HEK293 (cell line): Measurements from ENCODE around the gene SULF2.

ENCODE experiments used
- CTCF ChIA-PET: fragments of 350-600 bp; formaldehyde crosslinking; extraction: SDS; loops from one replicate; lab custom pipeline; 2021; ENCODE audit warnings: antibody characterized with exemption; lab: Yijun Ruan, JAX
- POLR2A ChIA-PET: fragments of 300-600 bp; formaldehyde crosslinking; extraction: SDS; loops from one replicate; lab custom pipeline; 2020; ENCODE audit warnings: antibody characterized with exemption, inconsistent platforms; lab: Yijun Ruan, JAX
- H3K27ac ChIP-seq: fragments of 200-500 bp; sonication (Bioruptor generic); 2 replicates; pipeline ENCODE4 v1.5.1; 2014; ENCODE audit warnings: low read depth, low read length, control low read depth, inconsistent platforms; ENCODE audit errors: extremely low read depth
- H3K36me3 ChIP-seq, 2 experiments: fragments of 200-500 bp in 1 of 2; sonication (Bioruptor generic) in 1 of 2; 1 replicate in 1 of 2; 2 replicates in 1 of 2; pipeline ENCODE4 v1.5.1; 2014 to 2017; ENCODE audit warnings: inconsistent platforms in 2 of 2, low read length in 2 of 2; ENCODE audit not compliant: control insufficient read depth in 2 of 2, insufficient read depth in 1 of 2
- H3K4me1 ChIP-seq: fragments of 200-500 bp; sonication (Bioruptor generic); 2 replicates; pipeline ENCODE4 v1.5.1; 2014; ENCODE audit warnings: mild to moderate bottlenecking, low read length, inconsistent platforms; ENCODE audit not compliant: control insufficient read depth, insufficient read depth
- H3K4me3 ChIP-seq: 2 replicates; pipeline ENCODE4 v1.5.1; 2011; ENCODE audit warnings: low read depth, mild to moderate bottlenecking, control low read depth, low read length, moderate library complexity
- H3K9me3 ChIP-seq: fragments of 200-500 bp; sonication (Bioruptor generic); 2 replicates; pipeline ENCODE4 v1.5.1; 2014; ENCODE audit warnings: low read depth, low read length, inconsistent platforms; ENCODE audit not compliant: control insufficient read depth, insufficient read depth
- KLF1 ChIP-seq: fragments of 450-650 bp; formaldehyde crosslinking; IDR thresholded peaks from 2 replicates; pipeline ENCODE4 v1.5.1; 2016; ENCODE audit warnings: missing biosample characterization, missing genetic modification characterization
- KLF16 ChIP-seq: fragments of 450-650 bp; formaldehyde crosslinking; IDR thresholded peaks from 2 replicates; pipeline ENCODE4 v1.5.1; 2017; ENCODE audit warnings: missing biosample characterization, missing genetic modification characterization
- KLF7 ChIP-seq: fragments of 450-650 bp; formaldehyde crosslinking; IDR thresholded peaks from 2 replicates; pipeline ENCODE4 v1.5.1; 2016; ENCODE audit warnings: missing biosample characterization, missing genetic modification characterization, borderline replicate concordance
- OVOL3 ChIP-seq: fragments of 450-650 bp; formaldehyde crosslinking; IDR thresholded peaks from 2 replicates; pipeline ENCODE4 v1.5.1; 2016; ENCODE audit warnings: missing biosample characterization, missing genetic modification characterization
- PRDM6 ChIP-seq: fragments of 450-650 bp; formaldehyde crosslinking; IDR thresholded peaks from 2 replicates; pipeline ENCODE4 v1.5.1; 2017; ENCODE audit warnings: missing biosample characterization, missing genetic modification characterization
- ZNF184 ChIP-seq: fragments of 450-650 bp; IDR thresholded peaks from 2 replicates; pipeline ENCODE4 v1.5.1; 2018; ENCODE audit warnings: missing biosample characterization, mild to moderate bottlenecking, missing genetic modification characterization
- ZNF23 ChIP-seq: fragments of 450-650 bp; formaldehyde crosslinking; IDR thresholded peaks from 2 replicates; pipeline ENCODE4 v1.5.1; 2016; ENCODE audit warnings: missing biosample characterization, missing genetic modification characterization, borderline replicate concordance
- ZNF280D ChIP-seq: fragments of 450-650 bp; formaldehyde crosslinking; IDR thresholded peaks from 2 replicates; pipeline ENCODE4 v1.5.1; 2016; ENCODE audit warnings: missing biosample characterization, missing genetic modification characterization
- ZNF366 ChIP-seq: fragments of 450-650 bp; formaldehyde crosslinking; conservative IDR thresholded peaks from 2 replicates; pipeline ENCODE4 v1.5.1; 2016; ENCODE audit warnings: missing biosample characterization, missing genetic modification characterization
- ZNF624 ChIP-seq: fragments of 450-650 bp; formaldehyde crosslinking; IDR thresholded peaks from 2 replicates; pipeline ENCODE4 v1.5.1; 2017; ENCODE audit warnings: missing biosample characterization, missing genetic modification characterization
- ZNF670 ChIP-seq: fragments of 450-650 bp; formaldehyde crosslinking; IDR thresholded peaks from 2 replicates; pipeline ENCODE4 v1.5.1; 2016; ENCODE audit warnings: missing biosample characterization, missing genetic modification characterization, low read depth
- ZNF747 ChIP-seq: fragments of 450-650 bp; formaldehyde crosslinking; IDR thresholded peaks from 2 replicates; pipeline ENCODE4 v1.5.1; 2016; ENCODE audit warnings: missing biosample characterization, missing genetic modification characterization
- ZNF768 ChIP-seq: fragments of 450-650 bp; formaldehyde crosslinking; IDR thresholded peaks from 2 replicates; pipeline ENCODE4 v1.5.1; 2018; ENCODE audit warnings: missing biosample characterization, mild to moderate bottlenecking, missing genetic modification characterization
- ZNF791 ChIP-seq: fragments of 450-650 bp; formaldehyde crosslinking; IDR thresholded peaks from 2 replicates; pipeline ENCODE4 v1.5.1; 2016; ENCODE audit warnings: missing biosample characterization, missing genetic modification characterization
- ZSCAN16 ChIP-seq: fragments of 450-650 bp; formaldehyde crosslinking; IDR thresholded peaks from 2 replicates; pipeline ENCODE4 v1.5.1; 2016; ENCODE audit warnings: missing biosample characterization, missing genetic modification characterization
- ZSCAN5A ChIP-seq: fragments of 450-650 bp; formaldehyde crosslinking; IDR thresholded peaks from 2 replicates; pipeline ENCODE4 v1.5.1; 2016; ENCODE audit warnings: missing biosample characterization, missing genetic modification characterization
- TF ChIP-seq, protein P1 (sequence below): fragments of 450-650 bp; formaldehyde crosslinking; IDR thresholded peaks from 2 replicates; pipeline ENCODE4 v1.5.1; 2016; ENCODE audit warnings: missing biosample characterization, missing genetic modification characterization
- TF ChIP-seq, protein P2 (sequence below): fragments of 450-650 bp; IDR thresholded peaks from 2 replicates; pipeline ENCODE4 v1.5.1; 2018; ENCODE audit warnings: missing biosample characterization, mild to moderate bottlenecking, missing genetic modification characterization
- TF ChIP-seq, protein P3 (sequence below): fragments of 450-650 bp; formaldehyde crosslinking; IDR thresholded peaks from 2 replicates; pipeline ENCODE4 v1.5.1; 2016; ENCODE audit warnings: missing biosample characterization, missing genetic modification characterization, low read depth
- TF ChIP-seq, protein P4 (sequence below): fragments of 450-650 bp; formaldehyde crosslinking; IDR thresholded peaks from 2 replicates; pipeline ENCODE4 v1.5.1; 2016; ENCODE audit warnings: missing biosample characterization, missing genetic modification characterization

Gene SULF2

DNA sequence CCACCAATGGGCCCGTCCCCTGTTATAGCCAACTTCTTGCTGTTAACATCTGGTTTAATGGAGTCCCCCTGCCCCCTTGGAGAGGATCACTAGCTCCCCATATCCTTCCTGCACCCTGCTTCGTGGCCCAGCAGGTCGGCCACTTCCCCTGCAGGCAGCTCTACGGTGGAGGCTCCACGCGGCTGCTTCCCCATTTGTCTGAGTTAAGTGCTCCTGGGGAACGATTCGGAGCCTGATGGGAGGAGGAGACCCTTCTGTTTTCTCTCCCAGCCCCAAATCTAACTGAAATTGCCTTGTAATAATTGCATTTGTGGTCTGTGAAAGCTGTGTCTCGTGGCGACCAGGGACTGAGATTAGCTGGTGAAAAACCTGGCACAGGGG is 74.6 kb downstream of the SULF2 start:
- no peak overlapping the region for H3K27ac ChIP-seq
- POLR2A ChIA-PET: no interaction called here
- TF ChIP-seq KLF16 (tag by site-specific recombination): no peak
- TF ChIP-seq, protein P1, sequence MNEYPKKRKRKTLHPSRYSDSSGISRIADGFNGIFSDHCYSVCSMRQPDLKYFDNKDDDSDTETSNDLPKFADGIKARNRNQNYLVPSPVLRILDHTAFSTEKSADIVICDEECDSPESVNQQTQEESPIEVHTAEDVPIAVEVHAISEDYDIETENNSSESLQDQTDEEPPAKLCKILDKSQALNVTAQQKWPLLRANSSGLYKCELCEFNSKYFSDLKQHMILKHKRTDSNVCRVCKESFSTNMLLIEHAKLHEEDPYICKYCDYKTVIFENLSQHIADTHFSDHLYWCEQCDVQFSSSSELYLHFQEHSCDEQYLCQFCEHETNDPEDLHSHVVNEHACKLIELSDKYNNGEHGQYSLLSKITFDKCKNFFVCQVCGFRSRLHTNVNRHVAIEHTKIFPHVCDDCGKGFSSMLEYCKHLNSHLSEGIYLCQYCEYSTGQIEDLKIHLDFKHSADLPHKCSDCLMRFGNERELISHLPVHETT (tag by site-specific recombination): no peak
- TF ChIP-seq ZNF23 (tag by site-specific recombination): no peak
- no peak for TF ChIP-seq ZNF768
- TF ChIP-seq, protein P2, sequence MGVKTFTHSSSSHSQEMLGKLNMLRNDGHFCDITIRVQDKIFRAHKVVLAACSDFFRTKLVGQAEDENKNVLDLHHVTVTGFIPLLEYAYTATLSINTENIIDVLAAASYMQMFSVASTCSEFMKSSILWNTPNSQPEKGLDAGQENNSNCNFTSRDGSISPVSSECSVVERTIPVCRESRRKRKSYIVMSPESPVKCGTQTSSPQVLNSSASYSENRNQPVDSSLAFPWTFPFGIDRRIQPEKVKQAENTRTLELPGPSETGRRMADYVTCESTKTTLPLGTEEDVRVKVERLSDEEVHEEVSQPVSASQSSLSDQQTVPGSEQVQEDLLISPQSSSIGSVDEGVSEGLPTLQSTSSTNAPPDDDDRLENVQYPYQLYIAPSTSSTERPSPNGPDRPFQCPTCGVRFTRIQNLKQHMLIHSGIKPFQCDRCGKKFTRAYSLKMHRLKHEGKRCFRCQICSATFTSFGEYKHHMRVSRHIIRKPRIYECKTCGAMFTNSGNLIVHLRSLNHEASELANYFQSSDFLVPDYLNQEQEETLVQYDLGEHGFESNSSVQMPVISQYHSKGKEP (tag by site-specific recombination): no peak
- TF ChIP-seq, protein P3, sequence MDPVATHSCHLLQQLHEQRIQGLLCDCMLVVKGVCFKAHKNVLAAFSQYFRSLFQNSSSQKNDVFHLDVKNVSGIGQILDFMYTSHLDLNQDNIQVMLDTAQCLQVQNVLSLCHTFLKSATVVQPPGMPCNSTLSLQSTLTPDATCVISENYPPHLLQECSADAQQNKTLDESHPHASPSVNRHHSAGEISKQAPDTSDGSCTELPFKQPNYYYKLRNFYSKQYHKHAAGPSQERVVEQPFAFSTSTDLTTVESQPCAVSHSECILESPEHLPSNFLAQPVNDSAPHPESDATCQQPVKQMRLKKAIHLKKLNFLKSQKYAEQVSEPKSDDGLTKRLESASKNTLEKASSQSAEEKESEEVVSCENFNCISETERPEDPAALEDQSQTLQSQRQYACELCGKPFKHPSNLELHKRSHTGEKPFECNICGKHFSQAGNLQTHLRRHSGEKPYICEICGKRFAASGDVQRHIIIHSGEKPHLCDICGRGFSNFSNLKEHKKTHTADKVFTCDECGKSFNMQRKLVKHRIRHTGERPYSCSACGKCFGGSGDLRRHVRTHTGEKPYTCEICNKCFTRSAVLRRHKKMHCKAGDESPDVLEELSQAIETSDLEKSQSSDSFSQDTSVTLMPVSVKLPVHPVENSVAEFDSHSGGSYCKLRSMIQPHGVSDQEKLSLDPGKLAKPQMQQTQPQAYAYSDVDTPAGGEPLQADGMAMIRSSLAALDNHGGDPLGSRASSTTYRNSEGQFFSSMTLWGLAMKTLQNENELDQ (tag by site-specific recombination): no peak
- TF ChIP-seq ZNF280D: no peak
- no peak for TF ChIP-seq ZNF624 (tag by site-specific recombination)
- no peak for TF ChIP-seq ZNF184 (tag by site-specific recombination)
- TF ChIP-seq ZNF366: no peak
- TF ChIP-seq ZNF670 (tag by site-specific recombination): no peak
- TF ChIP-seq KLF7 (tag by site-specific recombination): no peak
- no peak for TF ChIP-seq ZNF747 (tag by site-specific recombination)
- TF ChIP-seq, all 188 proteins: peak for 0
- Histone ChIP-seq H3K4me1 (no peaks in the 10 kb centered on the region), H3K9me3 (no peaks in the 10 kb centered on the region), H3K36me3 (no peaks in the 10 kb centered on the region; a peak in 1 of 3 replicates), H3K4me3 (no peak overlapping the region)
- CTCF ChIA-PET: interaction anchor here (1.3 kb wide), 1 partner anchor 10 kb away, joined by 4 read pairs; no protein-coding TSS in a partner anchor

DNA sequence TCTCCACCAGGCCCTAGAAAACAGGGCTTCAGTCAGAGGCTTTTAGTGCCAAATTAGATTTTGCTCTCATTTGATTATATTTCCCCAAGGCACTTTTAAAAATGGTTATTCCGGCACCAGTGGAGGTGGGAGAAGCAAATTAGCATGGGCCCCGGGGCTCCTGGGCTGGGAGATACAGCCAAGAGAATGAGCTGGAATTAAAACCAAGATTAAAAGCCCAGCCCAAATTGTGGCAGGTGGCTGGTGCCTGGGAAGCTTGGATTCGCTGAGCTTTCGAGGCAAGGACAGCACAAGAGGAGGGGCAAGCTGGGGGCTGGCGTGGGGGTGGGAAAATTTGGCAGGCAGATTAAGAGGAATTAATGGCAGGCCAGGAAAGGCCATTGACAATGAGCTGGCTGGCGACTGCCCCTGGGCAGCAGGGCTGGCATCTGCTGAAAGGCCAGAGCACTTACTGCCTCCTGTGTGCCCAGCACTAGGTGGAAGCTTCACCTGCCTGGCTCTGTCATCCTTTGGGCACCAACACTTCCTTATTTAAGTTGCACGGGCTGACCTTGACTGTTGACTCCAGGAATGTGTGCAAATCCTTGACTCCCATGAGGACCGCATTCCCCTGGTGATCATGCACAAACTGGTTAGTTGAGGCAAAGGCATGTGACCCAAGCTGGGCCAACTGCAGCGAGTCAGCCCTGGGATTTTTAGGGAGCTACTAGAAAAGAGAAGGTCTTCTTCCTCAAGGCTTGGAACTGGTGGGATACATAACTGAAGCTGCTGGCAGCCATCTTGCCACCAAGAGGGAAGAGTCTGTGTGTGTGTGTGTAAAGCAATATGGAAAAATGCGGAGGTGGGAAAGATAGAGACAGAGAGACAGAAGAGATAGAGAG is 76.1 kb downstream of the SULF2 start:
- no peaks in the 10 kb centered on the region; a peak in 1 of 3 replicates for H3K36me3 ChIP-seq
- H3K4me3 ChIP-seq: no peak overlapping the region
- no peaks in the 10 kb centered on the region for H3K4me1 ChIP-seq
- no peaks in the 10 kb centered on the region for H3K9me3 ChIP-seq
- H3K27ac ChIP-seq: no peak overlapping the region
- POLR2A ChIA-PET: no interaction called here
- CTCF ChIA-PET: interaction anchor here (0.5 to 1.4 kb wide), 3 partner anchors 16 to 629 kb away, joined by 3 to 6 read pairs (median 4); no protein-coding TSS in a partner anchor
- TF ChIP-seq ZSCAN16 (tag by site-specific recombination) (no peak), PRDM6 (tag by site-specific recombination) (no peak), ZNF791 (no peak), ZSCAN5A (tag by site-specific recombination) (no peak), OVOL3 (no peak), KLF1 (tag by site-specific recombination) (no peak)
- TF ChIP-seq, protein P4, sequence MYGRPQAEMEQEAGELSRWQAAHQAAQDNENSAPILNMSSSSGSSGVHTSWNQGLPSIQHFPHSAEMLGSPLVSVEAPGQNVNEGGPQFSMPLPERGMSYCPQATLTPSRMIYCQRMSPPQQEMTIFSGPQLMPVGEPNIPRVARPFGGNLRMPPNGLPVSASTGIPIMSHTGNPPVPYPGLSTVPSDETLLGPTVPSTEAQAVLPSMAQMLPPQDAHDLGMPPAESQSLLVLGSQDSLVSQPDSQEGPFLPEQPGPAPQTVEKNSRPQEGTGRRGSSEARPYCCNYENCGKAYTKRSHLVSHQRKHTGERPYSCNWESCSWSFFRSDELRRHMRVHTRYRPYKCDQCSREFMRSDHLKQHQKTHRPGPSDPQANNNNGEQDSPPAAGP (tag by site-specific recombination): no peak
